ENCODE measurements around the gene TTC7B.

- TF ChIP-seq CTCF (IDR thresholded peaks at IDR 0.05) = no peak
- no peak for TF ChIP-seq POLR2A (IDR thresholded peaks at IDR 0.05)
Observed at GRCh38 chr14:90531497-90531896, 284.7 kb downstream of the TTC7B start.
